RWPE1 (cell line): Measurements from ENCODE around the gene RALBP1.

Experiments
- CTCF ChIA-PET: fragments of 350-600 bp; sonication (Branson Sonifier 250); formaldehyde crosslinking; extraction: SDS; loops from one replicate; lab custom pipeline; 2021; lab: Yijun Ruan, JAX
- POLR2A ChIA-PET: fragments of 400-600 bp; formaldehyde crosslinking; extraction: SDS; loops from one replicate; lab custom pipeline; 2020; ENCODE audit warnings: antibody characterized with exemption; ENCODE audit not compliant: low non-redundant PET; lab: Yijun Ruan, JAX
- DNase-seq: peaks from one replicate; pipeline ENCODE4 v3.0.0; 2012; ENCODE audit warnings: low spot score
- H3K27ac ChIP-seq: fragments of 450-650 bp; 2 replicates; pipeline ENCODE4 v1.5.1; 2017
- CTCF ChIP-seq: fragments of 450-650 bp; conservative IDR thresholded peaks from 2 replicates; pipeline ENCODE4 v1.5.1; 2017; ENCODE audit warnings: low read depth, mild to moderate bottlenecking

The RALBP1 gene

DNA sequence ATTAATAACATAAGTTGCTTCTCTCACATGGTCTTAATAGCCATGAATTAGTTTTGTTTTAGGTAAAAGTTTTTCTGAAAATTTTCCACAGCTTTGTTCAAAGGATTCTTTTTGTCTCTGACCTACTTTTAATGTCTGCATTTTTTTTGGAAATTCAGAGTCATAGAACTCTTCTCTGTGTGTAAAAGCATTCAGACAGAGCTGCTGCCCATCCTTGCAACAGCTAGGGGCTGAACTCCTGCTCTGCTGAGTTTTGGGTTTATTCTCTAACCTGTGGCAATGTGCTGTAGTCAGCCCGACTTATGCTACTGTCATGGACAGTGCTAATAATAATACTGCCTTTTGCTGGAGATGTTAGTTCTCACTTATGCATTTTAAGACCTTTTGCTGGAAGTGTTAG lies 44.1 kb downstream of the RALBP1 start:
- CTCF ChIA-PET: interaction anchor here (0.5 to 0.6 kb wide), 2 partner anchors 31 to 42 kb away, joined by 3 read pairs; no protein-coding TSS in a partner anchor
- H3K27ac ChIP-seq: no peak overlapping the region
- no peak for TF ChIP-seq CTCF
- POLR2A ChIA-PET: no interaction called here
- DNase-seq: no peak

- POLR2A ChIA-PET: interaction anchor here (0.6 kb wide), 1 partner anchor 89 kb away, joined by 4 read pairs; no protein-coding TSS in a partner anchor
Observed at GRCh38 chr18:9520666-9521065, 45.4 kb downstream of the RALBP1 start.

DNA sequence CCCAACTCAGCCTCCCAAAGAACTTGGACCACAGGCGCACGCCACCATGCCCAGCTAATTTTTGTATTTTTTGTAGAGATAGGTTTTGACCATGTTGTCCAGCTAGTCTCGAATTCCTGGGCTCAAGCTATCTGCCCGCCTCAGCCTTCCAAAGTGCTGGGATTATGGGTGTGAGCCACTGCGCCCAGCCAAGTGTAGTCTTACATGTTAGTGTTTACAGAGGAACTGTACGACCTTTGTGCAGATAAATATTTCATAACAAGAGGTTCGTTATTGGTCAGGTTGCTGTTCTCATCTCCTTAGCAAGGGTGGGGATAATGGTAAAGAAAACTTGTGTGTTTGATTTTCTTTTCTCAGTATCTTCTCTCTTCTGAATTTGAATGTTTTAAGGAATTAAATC lies 46.5 kb downstream of the RALBP1 start:
- TF ChIP-seq CTCF: no peak
- CTCF ChIA-PET: interaction anchor here (0.6 kb wide), 2 partner anchors 159 to 551 kb away, joined by 3 to 4 read pairs; no protein-coding TSS in a partner anchor

More at GRCh38 chr18:9520666-9521065, 45.4 kb downstream of the RALBP1 start:
- CTCF ChIA-PET: no interaction called here
- no peak for TF ChIP-seq CTCF
- DNase-seq: no peak
- no peak overlapping the region for H3K27ac ChIP-seq

GRCh38 chr18:9522952-9523351 lies 47.6 kb downstream of the RALBP1 start:
- ChIA-PET CTCF (no interaction called here), POLR2A (no interaction called here)
- no peak for TF ChIP-seq CTCF
- no peak for DNase-seq
- H3K27ac ChIP-seq: no peak overlapping the region

More for the DNA sequence above, 46.5 kb downstream of the RALBP1 start:
- POLR2A ChIA-PET: no interaction called here
- no peak for DNase-seq
- H3K27ac ChIP-seq: no peak overlapping the region

GRCh38 chr18:9526458-9526857 lies 51.1 kb downstream of the RALBP1 start:
- H3K27ac ChIP-seq: no peak overlapping the region
- no peak for TF ChIP-seq CTCF
- ChIA-PET CTCF (no interaction called here), POLR2A (no interaction called here)
- no peak for DNase-seq

GRCh38 chr18:9530226-9531009 lies 55.1 kb downstream of the RALBP1 start:
- no peak for TF ChIP-seq CTCF
- DNase-seq: no peak
- CTCF ChIA-PET: no interaction called here
- POLR2A ChIA-PET: no interaction called here
- no peak overlapping the region for H3K27ac ChIP-seq
